Stromal cell of bone marrow (primary cell): Measurements from ENCODE around the gene STXBP6.
A peak's percentile ranks its signal among the peaks of the same experiment; 100 is the strongest.

Source experiments
- DNase-seq: peaks from one replicate; pipeline ENCODE4 v3.0.0-alpha.2; 2012; ENCODE audit warnings: low read depth

STXBP6 gene

DNA sequence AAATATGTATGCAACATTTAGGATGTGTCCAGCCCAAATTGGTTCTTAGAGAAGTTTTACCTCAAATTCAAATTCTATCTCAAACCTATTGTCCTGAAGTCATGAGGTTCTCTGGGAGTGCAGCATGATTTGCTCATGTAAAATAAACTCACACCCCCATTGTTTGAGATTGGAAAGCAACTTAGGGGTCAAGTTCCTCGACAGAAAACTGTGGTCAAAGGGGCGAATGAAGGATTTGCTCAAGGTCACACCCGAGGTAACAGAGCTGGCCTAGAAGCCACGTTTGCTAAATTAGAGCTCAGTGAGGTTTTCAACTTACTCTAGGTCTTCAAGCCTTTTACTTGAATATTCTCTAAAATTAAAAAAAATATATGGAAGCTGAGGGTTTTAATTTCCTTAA is 218.3 kb downstream of the STXBP6 start:
- no peak for DNase-seq

DNA sequence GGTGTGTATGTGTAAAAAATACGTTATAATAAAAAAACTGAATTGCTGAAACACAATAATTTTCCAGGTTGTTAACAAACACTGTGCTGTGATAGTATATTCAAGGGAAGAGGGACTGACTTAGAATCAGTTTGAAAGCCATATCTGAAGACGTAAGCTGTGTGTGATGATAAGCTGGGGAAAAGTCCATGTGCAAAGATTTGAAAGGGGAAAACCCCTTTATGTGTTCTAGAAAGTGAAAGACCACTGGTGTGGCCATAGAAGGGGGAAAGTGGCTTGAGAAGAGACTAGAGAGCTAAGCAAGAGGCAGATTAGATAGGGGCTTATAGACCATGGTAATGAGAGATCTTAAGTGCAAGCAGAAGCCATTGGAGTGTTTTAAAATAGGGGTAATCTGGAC is 220.1 kb downstream of the STXBP6 start:
- DNase-seq = no peak

DNA sequence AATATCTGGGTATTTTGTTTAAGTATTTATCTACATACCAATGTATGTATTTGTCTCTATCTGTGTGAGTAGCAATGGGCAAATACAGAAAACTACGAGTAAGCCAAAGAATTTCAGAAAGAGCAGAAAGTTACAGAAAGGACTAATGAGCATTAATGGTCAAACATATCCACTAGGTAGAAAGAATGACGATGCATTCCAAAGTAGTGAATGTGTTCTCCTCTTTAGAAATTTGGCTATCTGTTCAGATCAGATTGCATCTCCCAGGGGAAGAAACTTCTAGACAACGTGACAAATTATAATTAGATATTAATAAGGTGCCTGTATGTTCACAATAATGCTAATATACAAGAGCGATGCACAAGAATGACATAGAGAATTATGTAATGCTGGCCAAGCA is 221.5 kb downstream of the STXBP6 start:
- DNase-seq = no peak

DNA sequence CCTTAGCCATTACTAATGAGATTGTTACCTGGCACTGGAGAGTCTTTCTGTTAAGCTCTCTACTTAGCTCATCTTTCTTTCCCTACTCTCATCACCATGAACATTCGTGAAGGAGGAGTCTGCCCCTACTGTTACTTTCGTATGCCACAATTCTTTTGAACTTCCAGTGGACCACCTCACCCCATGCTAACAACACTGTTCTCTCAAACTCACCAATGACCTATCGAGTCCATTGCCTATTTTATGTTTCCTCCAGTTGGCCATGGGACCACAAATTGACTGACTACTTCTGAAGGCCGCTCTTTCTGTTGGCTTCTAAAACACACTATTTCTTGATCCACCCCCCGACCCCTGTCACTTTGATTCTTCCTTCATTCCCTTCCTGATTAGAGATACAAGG is 223.6 kb downstream of the STXBP6 start:
- DNase-seq = no peak

DNA sequence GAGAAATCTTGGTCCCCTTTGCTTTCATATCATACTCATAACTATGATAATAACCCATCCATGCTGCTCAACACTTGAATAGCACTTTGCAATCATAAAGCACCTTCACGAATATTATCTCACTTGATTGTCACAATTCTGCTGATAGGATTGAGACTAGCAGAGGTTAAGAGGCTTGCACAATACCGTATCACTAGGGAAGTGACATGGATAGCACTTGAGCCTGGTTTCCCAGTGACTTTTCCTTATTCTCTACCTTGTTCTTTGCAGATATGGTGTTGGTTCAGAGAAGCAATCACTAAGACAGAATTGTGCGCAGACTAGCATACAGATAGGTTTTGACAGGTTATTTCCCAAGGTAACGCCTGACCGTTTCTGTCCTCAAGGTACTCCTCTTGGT is 229.3 kb downstream of the STXBP6 start:
- DNase-seq = no peak

DNA sequence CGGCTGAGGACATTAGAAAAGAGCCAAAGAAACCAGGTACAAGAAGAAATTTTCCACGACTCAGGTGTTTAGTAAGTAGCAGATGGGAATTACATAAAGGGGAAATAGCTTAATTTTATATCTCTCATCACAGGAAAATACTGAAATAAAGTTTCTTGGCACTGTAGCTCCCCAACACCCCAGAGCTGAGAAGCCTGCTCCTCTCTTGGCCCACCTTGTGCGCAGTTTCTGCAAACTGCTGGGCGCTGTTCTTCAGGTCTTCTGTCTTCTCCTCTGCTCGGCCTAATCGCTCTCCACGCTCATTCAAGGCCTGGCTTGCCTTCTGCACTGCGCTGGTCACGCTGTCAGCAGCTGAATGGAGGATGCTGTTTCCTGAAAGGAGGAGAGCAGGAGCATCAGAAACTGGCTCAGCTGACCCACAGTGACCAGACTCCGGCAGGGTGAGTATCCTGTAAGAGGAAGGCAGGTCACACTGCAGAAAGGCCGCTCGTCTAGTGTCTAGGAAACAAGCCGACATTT is 231.1 kb downstream of the STXBP6 start:
- no peak for DNase-seq

DNA sequence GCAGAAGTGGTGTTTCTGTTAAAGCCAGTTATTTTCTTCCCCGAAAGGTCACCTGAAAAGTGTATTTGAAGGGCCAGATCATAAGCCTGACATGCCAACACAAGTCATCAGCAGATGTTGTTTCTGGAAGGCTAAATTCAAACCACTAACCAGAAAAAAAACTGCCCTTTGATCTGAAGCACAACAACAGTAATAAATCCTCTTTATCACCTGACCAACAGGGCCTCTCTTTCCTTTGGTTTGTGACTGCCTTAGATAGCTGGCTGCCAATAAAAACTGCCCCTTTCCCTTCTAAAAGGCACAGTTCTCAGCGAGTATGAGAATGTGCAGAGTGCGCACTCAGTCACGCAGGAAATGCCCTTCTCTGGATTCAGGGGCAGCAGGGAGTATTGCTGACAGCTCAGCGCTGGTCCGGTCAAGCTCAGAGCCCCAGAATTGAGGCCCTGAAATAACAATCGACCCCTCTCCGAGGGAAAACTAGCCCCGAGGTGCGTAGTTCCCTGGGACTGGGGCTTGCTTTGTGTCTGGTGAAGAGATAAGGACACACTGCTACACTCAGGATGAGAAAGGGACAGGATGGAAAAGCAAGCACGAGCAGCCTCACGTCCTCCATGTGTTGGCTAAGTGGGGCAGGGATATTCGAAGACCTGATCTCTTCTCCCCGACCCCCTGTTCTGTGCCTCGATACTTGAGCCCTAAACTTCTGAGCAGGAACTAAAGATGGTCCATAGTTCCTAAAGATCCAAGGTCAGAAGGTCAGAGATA is 231.7 kb downstream of the STXBP6 start:
- DNase-seq = peak; percentile 36

DNA sequence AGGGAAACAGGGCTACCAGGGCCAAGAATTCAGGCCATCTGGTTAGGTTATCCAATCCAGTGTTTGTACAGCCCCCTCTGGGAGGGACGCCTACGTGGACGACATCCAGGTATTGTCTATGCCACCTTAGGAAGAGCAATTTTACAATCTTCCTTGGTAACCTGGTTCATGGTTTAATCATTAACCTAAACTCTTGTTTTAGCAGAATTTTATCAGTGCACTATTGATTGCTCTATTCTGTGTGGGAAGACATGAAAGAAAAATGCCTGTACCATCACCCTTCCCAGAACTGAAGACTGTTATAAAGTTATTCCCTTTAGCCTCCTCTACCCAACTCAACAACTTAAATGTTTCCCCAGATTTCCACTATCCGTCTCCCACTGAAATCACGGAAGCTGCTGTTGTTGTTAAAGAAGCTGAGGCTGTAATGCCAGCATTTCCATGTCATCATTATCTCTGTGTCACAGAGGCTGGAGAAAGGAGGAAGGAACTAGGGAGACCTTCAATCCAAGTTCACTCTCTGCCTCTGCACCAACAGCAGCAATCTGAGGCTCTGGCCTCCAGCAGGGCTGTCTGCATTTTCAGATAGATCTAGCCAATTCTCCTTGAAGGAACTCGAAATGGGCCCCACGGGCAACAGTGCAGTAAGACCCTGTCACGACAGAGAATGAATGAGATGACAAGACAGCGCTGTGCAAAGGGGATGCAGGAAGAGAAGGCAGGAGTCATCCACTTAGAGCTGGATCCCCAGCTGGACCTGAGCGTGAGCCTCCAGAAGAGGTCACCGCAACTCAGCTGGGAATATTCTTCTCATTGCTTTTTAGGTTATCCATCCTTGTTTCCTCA is 232.5 kb downstream of the STXBP6 start:
- DNase-seq = no peak

DNA sequence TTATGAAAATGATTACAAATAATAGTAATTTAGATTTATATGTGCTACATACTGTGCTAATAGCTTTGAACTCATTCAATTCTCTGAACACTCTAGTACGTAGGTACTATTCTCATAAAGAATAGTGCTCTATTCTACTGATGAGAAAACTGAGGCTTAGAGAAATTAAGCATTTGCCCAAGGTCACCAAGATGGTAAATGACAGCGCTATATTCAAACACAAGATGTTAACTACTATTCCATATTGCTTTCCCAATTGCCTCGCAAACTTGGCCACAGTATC is 233.1 kb downstream of the STXBP6 start:
- no peak for DNase-seq

DNA sequence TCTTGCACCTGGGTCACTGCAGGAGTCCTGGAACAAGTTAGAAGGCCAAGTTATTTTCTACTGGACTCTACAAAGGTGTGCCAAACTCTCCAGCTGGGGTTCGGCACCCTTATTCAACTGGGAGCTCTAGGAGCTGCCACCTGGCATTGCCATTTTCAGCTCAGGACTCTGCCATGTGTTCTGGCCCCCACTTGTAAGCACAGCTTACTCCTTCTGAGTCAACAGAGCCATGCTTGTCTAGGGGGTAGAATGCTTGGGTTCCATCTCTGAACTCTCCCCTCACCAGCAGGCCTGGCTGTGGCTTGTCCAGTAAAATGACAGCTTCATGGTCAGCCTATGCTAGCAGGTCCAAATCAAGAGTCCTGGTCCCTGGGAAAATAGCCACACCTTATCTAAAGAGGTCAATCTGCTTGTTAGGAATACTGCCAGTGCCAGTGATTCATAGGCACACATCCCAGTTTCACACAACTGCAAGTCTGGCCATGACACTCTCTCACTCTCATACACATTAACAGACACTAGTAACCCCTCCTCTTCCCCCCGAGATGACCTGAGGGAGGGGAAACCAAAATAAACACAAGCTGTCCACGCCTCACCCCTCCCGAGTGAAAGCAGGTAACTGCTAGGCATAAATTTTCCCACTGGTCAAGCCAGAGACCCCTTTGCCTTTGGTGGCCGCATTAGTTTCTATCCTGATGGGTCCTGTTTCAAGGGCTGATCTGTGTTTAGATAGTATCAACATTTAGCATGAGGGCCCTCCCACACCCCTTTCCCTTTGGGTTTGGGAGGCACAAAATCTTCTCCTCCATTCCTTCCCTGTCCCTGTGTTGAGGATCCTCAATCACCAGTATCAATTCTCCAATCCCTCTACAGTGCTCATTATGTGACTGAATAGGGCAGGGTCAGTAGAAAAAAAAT is 233.7 kb downstream of the STXBP6 start:
- peak; percentile 9 for DNase-seq

DNA sequence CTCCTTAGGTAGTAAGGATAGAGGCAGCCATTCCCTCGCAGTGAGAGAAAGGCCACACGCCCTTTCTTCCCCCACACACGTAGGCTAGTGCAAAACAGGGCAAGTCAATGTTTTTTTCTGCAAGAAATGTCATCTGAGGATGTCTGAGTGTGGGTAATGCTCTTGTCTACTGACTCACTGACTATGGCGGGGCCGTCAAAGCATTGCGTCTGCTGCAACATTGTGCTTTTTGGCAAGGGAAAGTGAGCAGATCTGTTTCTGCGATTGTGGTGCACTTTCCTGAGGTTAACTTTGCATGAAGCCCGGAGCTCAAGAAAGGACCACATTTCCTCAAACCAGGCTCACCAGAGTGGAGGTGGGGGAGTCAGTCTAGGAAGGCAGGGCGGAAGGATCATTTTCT is 234.4 kb downstream of the STXBP6 start:
- DNase-seq = no peak

DNA sequence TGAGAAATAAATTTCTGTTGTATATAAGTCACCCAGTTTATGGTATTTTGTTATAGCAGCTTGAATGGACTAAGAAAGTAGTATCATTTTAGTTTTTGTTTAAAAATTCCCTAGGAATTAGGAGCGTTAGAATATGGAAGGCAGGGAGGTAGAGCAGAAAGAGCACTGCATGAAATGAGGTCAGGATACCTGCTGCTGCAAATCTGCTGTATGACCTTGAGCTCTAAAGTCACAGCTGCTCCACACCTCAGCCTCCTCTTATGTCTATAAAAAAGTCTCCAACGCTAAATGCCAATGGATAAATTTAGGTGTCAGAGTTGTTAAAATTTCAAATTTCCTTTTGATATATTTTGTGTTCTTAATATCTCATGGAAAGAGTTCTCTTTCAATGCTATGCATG is 235.0 kb downstream of the STXBP6 start:
- no peak for DNase-seq

DNA sequence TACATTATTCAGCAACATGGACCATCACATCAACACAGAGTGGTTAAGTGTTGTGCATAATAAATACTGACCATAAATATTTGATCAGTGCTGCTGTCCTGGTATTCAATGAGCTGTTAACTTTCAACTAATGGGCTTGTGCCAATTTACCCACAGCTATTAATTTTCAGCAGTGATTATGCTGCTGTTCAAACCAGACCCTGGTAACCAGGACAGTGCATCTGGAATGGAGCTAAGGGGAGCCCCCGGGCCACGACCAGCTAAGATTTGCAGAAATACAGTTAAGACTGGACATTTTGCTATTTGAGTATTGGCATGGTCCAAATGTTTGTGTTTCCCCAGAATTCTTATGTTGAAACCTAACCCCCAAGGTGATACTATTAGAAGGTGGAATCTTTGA is 235.6 kb downstream of the STXBP6 start:
- no peak for DNase-seq

DNA sequence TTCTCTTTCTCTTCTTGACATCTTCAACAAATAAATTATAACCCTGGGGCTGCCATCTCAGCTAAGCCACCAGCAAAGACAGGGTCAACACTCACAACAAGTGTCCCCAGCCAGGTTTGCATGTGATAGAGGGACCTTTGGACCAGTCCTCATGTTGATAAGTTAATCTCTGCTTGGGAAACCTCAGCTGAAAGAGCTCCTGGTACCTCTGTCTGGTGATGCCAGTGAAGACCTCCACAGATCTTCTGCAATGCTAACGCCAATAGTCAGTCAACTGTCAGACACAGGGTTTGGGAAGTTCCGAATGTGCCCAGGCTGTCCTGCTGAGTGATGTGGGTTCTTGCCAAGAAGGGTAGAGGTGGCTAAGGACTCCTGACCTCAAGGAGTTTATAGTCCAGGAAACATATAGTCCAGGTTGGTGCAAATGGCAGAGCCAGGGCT is 236.1 kb downstream of the STXBP6 start:
- DNase-seq = no peak

DNA sequence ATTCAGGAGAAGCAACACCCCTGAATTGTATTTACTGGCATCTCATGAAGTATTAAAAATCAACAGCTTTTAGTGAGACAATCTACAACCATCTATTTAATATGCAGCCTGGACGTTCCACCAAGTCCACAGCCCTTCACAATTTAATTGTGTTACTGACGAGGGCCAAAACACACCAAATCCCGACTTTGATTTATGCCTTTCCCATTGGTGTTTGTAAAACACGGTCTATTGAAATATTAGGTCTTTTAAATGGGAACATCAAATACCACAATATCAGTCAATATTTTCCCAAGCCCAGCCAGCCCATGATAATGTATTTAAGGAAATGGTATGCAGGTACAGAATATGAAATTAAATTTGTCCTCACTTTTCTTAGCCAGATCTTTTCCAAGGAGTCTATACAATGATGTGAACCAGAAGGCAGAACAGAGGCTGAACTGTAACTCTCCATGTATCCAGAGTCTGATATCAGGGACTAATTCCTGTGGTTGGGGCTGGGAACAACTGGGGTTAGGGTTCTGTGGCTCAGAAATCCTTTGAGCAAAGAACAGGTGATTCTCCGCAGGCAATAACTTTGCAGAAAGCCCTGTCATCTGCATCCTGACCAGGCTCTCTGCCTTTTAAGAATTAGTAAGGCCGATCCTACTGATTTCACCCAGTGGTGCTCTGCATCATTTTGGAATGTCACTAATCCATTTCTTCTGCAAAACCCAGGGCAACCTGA is 236.7 kb downstream of the STXBP6 start:
- DNase-seq = no peak

DNA sequence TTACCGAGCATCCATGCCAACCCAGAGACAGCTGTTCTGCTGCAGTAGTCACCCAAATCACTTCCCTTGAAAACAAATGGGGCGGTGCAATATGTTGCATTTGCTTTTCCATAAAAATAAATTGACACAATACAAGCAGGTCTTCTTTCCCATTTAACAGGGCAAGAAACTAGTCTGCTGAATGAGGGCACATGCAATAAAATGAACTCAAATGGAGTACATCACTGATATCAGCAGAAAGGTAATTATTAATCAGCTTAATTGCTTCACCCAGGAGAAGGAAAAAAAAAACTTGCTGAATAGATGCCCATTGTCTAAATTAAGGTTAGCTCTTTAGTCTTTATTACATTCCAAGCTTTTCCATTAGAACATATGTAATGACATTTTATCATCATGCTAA is 240.8 kb downstream of the STXBP6 start:
- DNase-seq = no peak

DNA sequence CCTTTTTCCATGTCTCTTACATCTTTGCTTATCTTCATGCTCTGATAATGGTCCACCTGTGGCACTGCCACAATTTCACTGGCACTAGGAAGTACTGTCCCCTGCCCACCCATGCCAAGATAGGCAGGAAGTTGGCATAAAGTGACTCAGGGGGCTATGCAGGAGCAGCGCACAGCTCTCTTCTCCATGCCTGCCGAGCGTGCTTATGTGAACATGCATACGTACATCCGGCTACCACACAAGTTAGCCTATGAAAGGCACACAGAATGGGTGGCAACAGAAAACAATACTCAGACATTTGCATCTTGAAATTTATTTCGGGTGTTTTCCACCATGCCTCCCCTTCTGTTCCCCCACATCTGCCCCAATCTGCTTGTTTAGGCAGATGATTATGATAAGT is 241.5 kb downstream of the STXBP6 start:
- DNase-seq = no peak

DNA sequence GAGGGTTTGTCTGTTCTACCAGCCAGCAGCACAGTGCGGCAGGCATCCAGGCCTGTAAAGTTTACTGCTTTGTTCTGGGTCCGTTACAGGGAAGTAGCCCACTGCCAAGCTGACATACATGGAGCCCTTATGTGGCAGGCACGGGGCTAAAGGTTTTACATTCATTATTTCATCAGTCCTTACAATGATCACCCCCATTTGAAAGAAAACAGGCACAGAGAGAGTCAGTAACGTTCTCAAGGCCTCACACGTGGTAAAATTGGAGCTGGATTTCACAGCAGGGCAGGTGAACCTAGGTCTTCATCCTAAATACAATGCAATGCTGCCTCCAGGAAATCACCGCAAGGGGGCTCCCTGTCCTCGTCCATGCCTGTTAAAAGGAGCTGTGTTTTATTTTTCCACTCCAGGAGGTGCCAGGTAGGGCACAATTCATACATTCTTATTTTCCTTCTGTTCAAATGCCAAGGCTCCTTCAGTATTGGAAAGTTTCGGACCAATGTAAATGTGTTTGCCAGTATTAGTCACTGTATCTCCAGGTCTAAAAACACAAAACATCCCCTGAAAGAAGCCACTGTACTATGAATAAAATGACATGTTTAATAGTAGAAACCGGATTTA is 243.8 kb downstream of the STXBP6 start:
- DNase-seq = peak; percentile 34

DNA sequence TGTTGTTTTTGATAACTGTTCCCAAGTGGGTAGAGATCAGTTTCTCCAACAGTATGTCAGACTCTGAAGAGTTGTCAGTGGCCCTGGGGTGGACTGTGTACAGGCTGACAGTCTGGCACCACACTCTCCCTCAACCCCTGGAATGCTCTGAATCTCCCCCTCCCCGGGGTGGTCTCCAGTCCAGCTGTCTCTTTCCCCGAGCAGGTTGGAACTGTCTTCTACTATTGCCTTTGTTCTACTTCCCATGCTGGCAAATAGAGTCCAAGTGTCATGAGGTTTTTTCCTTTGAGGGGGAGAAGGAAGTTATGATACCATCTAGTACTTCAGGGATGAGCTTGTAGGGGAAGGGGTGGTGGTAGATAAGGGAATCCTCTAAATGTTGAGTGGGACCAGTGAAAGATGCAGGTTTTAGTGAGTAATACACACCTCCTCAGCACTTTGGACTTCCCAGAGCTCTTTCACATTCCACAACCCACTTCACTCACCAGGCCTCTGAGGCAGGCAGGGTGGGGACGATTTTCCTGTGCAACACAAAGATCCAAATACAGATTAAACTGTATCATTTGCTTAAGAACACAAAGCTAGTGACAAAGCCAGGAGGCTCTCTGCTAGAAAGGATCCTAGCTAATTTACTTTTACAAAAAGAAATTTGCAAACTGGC is 245.3 kb downstream of the STXBP6 start:
- no peak for DNase-seq

DNA sequence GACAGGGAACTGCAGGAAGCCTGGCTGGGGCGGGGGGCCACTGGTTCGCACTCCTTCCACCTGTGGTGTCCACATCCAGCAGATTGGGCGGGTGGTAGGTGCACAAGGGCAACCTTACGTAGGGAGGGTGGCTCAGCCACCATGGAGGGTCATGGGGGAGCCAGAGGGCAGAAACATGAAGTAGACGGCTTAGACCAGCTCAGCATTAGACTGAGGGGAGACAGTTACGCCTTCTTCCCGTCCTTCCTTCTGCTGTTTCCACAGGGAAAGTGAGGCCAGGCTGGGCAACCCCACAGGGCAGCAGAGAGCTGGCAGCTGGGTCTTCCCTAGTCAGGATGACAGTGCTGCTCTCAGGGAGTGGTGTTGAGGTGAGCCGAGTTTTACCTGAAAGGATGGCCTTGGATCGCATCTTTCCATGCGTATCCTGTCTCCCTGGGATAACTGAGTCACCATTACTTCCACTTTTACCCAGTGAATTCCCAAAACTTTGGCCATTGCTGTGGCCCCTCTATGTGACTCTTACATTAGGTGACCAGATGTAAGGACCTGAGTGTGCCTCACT is 245.9 kb downstream of the STXBP6 start:
- DNase-seq = no peak
